DOHH2 (cell line): ENCODE data around the gene FGGY.

ENCODE experiments used
- H3F3A ChIP-seq: fragments of 200-600 bp; sonication (generic), shearing (Covaris generic); 2 replicates; pipeline ENCODE4 v1.6.0; 2016; ENCODE audit warnings: antibody characterized with exemption, mild to moderate bottlenecking; ENCODE audit not compliant: control insufficient read depth, insufficient read depth
- H3K27ac ChIP-seq: fragments of 200-600 bp; sonication (generic); 2 replicates; pipeline ENCODE4 v1.5.1; 2014; ENCODE audit warnings: low read depth, mild to moderate bottlenecking, low read length, moderate library complexity
- H3K27me3 ChIP-seq: fragments of 200-600 bp; sonication (generic); 2 replicates; pipeline ENCODE4 v1.6.1; 2014; ENCODE audit warnings: mild to moderate bottlenecking, low read length, mixed read lengths; ENCODE audit not compliant: control insufficient read depth
- H3K36me3 ChIP-seq: fragments of 200-600 bp; sonication (generic); 2 replicates; pipeline ENCODE4 v1.6.1; 2014; ENCODE audit warnings: mild to moderate bottlenecking, low read length, moderate library complexity, mixed read lengths; ENCODE audit not compliant: control insufficient read depth
- H3K4me1 ChIP-seq: fragments of 200-600 bp; sonication (generic); 2 replicates; pipeline ENCODE4 v1.6.1; 2014; ENCODE audit warnings: mild to moderate bottlenecking, low read length, mixed read lengths; ENCODE audit not compliant: control insufficient read depth
- H3K4me2 ChIP-seq: fragments of 200-600 bp; sonication (generic); 2 replicates; pipeline ENCODE4 v1.6.0; 2014; ENCODE audit warnings: mild to moderate bottlenecking, low read length, moderate library complexity
- H3K4me3 ChIP-seq: fragments of 200-600 bp; sonication (generic); 2 replicates; pipeline ENCODE4 v1.5.1; 2014; ENCODE audit warnings: mild to moderate bottlenecking, low read length, mixed read lengths
- H3K79me2 ChIP-seq: fragments of 200-600 bp; sonication (generic); 2 replicates; pipeline ENCODE4 v1.6.1; 2014; ENCODE audit warnings: mild to moderate bottlenecking, low read length, mixed read lengths; ENCODE audit not compliant: control insufficient read depth
- H3K9me2 ChIP-seq: fragments of 200-600 bp; sonication (generic); replicated peaks from 2 replicates; pipeline ENCODE4 v1.6.1; 2014; ENCODE audit warnings: mild to moderate bottlenecking, low read length, mixed read lengths; ENCODE audit not compliant: control insufficient read depth
- H3K9me3 ChIP-seq: fragments of 200-600 bp; sonication (generic); 2 replicates; pipeline ENCODE4 v1.6.1; 2014; ENCODE audit warnings: antibody characterized with exemption, low read length, mixed read lengths; ENCODE audit not compliant: control insufficient read depth, insufficient read depth
- H4K20me1 ChIP-seq: fragments of 200-600 bp; sonication (generic); 2 replicates; pipeline ENCODE4 v1.6.0; 2014; ENCODE audit warnings: low read depth, mild to moderate bottlenecking, antibody characterized with exemption, low read length, moderate library complexity; ENCODE audit not compliant: control insufficient read depth, insufficient read depth
- EZH2phosphoT487 ChIP-seq: fragments of 200-600 bp; sonication (generic); IDR thresholded peaks from 2 replicates; pipeline ENCODE4 v1.6.1; 2017; ENCODE audit warnings: borderline replicate concordance, mild to moderate bottlenecking, antibody characterized with exemption, low read length, moderate library complexity, mixed read lengths
- TF ChIP-seq, protein P1 (sequence below): fragments of 200-600 bp; sonication (generic); IDR thresholded peaks from one replicate; pipeline ENCODE4 v1.5.1; 2014; ENCODE audit warnings: antibody characterized with exemption, mild to moderate bottlenecking, low read depth, low read length; ENCODE audit not compliant: poor library complexity, severe bottlenecking

FGGY gene

DNA sequence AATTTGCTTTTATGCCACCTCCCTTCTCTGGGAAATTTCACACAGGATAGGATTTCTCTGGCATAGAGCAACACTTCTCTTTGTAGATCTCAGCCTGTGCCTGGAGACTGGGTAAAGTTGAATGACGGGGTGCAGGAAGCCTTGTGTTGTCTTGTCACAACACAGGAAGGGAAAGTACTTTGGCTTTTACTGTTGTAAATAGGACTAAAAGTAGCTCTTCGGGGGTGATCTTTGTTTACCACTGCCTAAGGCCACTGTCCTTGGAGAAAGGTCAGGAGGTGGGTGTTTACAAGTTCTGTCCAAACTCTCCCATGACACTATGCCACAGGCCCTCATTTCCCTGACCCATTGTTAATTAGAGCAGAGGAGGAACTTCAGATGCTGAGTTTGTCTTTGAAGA lies 139.7 kb downstream of the FGGY start:
- H3K4me1 ChIP-seq, result no peaks in the 10 kb centered on the region
- H4K20me1 ChIP-seq, result no peaks in the 10 kb centered on the region
- H3K4me2 ChIP-seq, result no peak overlapping the region
- H3K36me3 ChIP-seq, result no peaks in the 10 kb centered on the region
- no peak overlapping the region for H3K27ac ChIP-seq
- no peaks in the 10 kb centered on the region for H3F3A ChIP-seq
- H3K4me3 ChIP-seq, result no peak overlapping the region
- TF ChIP-seq EZH2phosphoT487, result no peak
- TF ChIP-seq, protein P1, sequence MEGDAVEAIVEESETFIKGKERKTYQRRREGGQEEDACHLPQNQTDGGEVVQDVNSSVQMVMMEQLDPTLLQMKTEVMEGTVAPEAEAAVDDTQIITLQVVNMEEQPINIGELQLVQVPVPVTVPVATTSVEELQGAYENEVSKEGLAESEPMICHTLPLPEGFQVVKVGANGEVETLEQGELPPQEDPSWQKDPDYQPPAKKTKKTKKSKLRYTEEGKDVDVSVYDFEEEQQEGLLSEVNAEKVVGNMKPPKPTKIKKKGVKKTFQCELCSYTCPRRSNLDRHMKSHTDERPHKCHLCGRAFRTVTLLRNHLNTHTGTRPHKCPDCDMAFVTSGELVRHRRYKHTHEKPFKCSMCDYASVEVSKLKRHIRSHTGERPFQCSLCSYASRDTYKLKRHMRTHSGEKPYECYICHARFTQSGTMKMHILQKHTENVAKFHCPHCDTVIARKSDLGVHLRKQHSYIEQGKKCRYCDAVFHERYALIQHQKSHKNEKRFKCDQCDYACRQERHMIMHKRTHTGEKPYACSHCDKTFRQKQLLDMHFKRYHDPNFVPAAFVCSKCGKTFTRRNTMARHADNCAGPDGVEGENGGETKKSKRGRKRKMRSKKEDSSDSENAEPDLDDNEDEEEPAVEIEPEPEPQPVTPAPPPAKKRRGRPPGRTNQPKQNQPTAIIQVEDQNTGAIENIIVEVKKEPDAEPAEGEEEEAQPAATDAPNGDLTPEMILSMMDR, result no peak
- no peaks in the 10 kb centered on the region for H3K79me2 ChIP-seq
- no peaks in the 10 kb centered on the region for H3K27me3 ChIP-seq
- H3K9me3 ChIP-seq, result no peaks in the 10 kb centered on the region
- H3K9me2 ChIP-seq, result no peaks in the 10 kb centered on the region

DNA sequence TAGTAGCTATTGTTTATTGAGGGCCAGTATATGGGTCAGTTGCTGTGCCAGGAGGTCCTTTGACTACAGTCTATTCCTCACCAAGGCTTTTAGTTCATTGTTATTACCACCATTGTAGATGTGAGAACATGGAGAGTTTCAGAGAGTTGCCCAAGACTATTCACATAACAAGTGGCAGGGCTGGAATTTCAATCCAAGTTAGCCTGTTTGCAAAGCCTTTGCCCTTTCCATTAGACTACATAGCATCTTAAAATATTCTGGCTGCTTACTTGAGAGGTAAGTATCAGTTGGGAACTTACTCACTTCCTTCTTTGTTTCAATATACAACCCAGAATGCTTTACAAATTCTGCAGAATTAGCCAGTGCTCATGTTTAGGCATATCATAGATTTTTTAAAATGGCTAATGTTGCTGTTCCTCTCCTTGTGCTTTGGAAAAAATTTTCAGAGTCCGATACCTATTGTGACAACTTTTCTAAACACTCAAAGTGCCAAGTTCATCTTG lies 141.2 kb downstream of the FGGY start:
- Histone ChIP-seq H3K27ac (no peak overlapping the region), H3F3A (no peaks in the 10 kb centered on the region), H3K79me2 (no peaks in the 10 kb centered on the region), H3K36me3 (no peaks in the 10 kb centered on the region), H3K4me3 (no peak overlapping the region), H4K20me1 (no peaks in the 10 kb centered on the region), H3K9me2 (no peaks in the 10 kb centered on the region), H3K9me3 (no peaks in the 10 kb centered on the region), H3K4me2 (no peak overlapping the region), H3K27me3 (no peaks in the 10 kb centered on the region), H3K4me1 (no peaks in the 10 kb centered on the region)
- TF ChIP-seq EZH2phosphoT487, result no peak
- TF ChIP-seq, protein P1, result no peak

DNA sequence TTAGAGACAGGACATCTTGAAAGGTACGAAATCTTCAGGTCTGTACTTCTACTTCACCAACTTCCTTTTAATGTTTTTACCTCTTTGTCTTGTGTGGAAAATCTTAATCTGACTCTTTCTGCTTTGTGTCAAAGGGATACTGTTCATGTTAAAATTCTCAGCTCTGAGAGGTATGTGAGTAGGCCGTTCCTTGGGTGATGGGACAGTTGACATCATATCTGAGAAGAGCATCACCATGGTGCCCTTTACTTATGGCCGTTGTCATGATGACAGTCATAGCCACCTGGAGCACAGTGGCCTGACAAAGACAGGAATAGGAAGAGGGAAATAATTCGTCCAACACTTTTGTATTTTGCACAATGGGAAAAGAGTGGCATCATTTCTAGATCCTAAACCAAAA lies 145.6 kb downstream of the FGGY start:
- H3K4me3 ChIP-seq, result no peak overlapping the region
- no peaks in the 10 kb centered on the region for H3K9me2 ChIP-seq
- H3K9me3 ChIP-seq, result no peaks in the 10 kb centered on the region
- H3K27me3 ChIP-seq, result no peaks in the 10 kb centered on the region
- H3K27ac ChIP-seq, result no peak overlapping the region
- no peaks in the 10 kb centered on the region for H3K79me2 ChIP-seq
- TF ChIP-seq, protein P1, result no peak
- no peak for TF ChIP-seq EZH2phosphoT487
- no peaks in the 10 kb centered on the region for H3K4me1 ChIP-seq
- no peaks in the 10 kb centered on the region for H4K20me1 ChIP-seq
- H3F3A ChIP-seq, result no peaks in the 10 kb centered on the region
- no peaks in the 10 kb centered on the region for H3K36me3 ChIP-seq
- no peak overlapping the region for H3K4me2 ChIP-seq
